ENCODE data around the gene MAPKBP1.
"Not testable (repeated sequence)": the region's sequence is repeated elsewhere in the genome, so short reads cannot be mapped to it uniquely, and the experiment has no call there.

DNA sequence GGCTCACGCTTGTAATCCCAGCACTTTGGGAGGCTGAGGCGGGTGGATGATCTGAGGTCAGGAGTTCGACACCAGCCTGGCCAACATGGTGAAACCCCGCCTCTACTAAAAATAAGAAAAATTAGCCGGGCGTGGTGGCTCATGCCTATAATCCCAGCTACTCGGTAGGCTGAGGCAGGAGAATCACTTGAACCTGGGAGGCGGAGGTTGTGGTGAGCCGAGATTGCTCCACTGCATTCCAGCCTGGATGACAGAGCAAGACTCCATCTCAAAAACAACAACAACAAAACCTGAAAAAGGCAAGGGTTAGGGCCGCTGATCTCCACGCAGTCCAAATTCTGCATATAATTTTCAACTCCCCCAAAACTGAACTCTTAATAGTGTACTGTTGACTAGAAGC, 46.2 kb upstream of the MAPKBP1 start:
- TF ChIP-seq, protein P1, sequence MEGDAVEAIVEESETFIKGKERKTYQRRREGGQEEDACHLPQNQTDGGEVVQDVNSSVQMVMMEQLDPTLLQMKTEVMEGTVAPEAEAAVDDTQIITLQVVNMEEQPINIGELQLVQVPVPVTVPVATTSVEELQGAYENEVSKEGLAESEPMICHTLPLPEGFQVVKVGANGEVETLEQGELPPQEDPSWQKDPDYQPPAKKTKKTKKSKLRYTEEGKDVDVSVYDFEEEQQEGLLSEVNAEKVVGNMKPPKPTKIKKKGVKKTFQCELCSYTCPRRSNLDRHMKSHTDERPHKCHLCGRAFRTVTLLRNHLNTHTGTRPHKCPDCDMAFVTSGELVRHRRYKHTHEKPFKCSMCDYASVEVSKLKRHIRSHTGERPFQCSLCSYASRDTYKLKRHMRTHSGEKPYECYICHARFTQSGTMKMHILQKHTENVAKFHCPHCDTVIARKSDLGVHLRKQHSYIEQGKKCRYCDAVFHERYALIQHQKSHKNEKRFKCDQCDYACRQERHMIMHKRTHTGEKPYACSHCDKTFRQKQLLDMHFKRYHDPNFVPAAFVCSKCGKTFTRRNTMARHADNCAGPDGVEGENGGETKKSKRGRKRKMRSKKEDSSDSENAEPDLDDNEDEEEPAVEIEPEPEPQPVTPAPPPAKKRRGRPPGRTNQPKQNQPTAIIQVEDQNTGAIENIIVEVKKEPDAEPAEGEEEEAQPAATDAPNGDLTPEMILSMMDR (conservative IDR thresholded peaks at IDR 0.05; ENCODE audit: low read depth, low read length), result not testable (repeated sequence)
- not testable (repeated sequence) for TF ChIP-seq POLR2A (IDR thresholded peaks at IDR 0.05; ENCODE audit: low read depth, low read length); CEBPB (IDR thresholded peaks at IDR 0.05; ENCODE audit: low read depth, low read length); RFX5 (IDR thresholded peaks at IDR 0.05; ENCODE audit: low read depth, low read length); NFE2L2 (IDR thresholded peaks at IDR 0.05; ENCODE audit: low read depth, low read length); USF2 (IDR thresholded peaks at IDR 0.05; ENCODE audit: low read depth, low read length); FOS (IDR thresholded peaks at IDR 0.05; ENCODE audit: low read depth, low read length); MAZ (IDR thresholded peaks at IDR 0.05; ENCODE audit: borderline replicate concordance, low read depth, low read length); SMC3 (IDR thresholded peaks at IDR 0.05; ENCODE audit: low read depth, low read length); RCOR1 (IDR thresholded peaks at IDR 0.05; ENCODE audit: insufficient replicate concordance, low read length)
- TF ChIP-seq, protein P2, sequence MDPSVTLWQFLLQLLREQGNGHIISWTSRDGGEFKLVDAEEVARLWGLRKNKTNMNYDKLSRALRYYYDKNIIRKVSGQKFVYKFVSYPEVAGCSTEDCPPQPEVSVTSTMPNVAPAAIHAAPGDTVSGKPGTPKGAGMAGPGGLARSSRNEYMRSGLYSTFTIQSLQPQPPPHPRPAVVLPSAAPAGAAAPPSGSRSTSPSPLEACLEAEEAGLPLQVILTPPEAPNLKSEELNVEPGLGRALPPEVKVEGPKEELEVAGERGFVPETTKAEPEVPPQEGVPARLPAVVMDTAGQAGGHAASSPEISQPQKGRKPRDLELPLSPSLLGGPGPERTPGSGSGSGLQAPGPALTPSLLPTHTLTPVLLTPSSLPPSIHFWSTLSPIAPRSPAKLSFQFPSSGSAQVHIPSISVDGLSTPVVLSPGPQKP (IDR thresholded peaks at IDR 0.05; ENCODE audit: borderline replicate concordance, low read depth, low read length), result not testable (repeated sequence)
